Left lung (tissue), 10 donors: ENCODE data around the gene TLE3. TPM values are rescaled to one million over a fixed set of nuclear protein-coding genes. Genes with fewer than 3 reads are reported as not detected.

ENCODE experiments used
- ATAC-seq: fragments of 200-7000 bp; cut with Tn5 transposase; one replicate; pipeline ENCODE4 v1.9.1; 2020; ENCODE audit warnings: moderate library complexity
- DNase-seq, 4 donors: peaks; one replicate each; pipeline ENCODE4 v3.0.0-alpha.2; 2013 to 2020
- H3K27ac ChIP-seq, 2 donors: fragments of 200-600 bp; sonication (generic) in 1 of 2; one replicate each; pipeline versions ENCODE4 v1.5.0 to v1.8.0; 2020 to 2021
- H3K27me3 ChIP-seq, 2 donors: fragments of 200-600 bp; sonication (generic) in 1 of 2; one replicate each; pipeline versions ENCODE4 v1.5.0 to v1.8.0; 2020 to 2021
- H3K36me3 ChIP-seq, 2 donors: fragments of 200-600 bp; sonication (generic) in 1 of 2; one replicate each; pipeline versions ENCODE4 v1.5.0 to v1.8.0; 2020 to 2021
- H3K4me1 ChIP-seq, 2 donors: fragments of 200-600 bp; one replicate each; pipeline ENCODE4 v1.8.0; 2021
- H3K4me3 ChIP-seq, 2 donors: fragments of 200-600 bp; sonication (generic) in 1 of 2; one replicate each; pipeline versions ENCODE4 v1.5.0 to v1.8.0; 2020 to 2021; ENCODE audit warnings: mild to moderate bottlenecking in 1 of 2
- H3K9me3 ChIP-seq, 2 donors: fragments of 200-600 bp; sonication (generic) in 1 of 2; one replicate each; pipeline versions ENCODE4 v1.5.0 to v1.8.0; 2020 to 2021
- intact Hi-C, 2 donors: fragments of 100-400 bp; cut with DNase I; formaldehyde crosslinking; loops; one replicate each; pipeline versions ENCODE4 v1.11.2 to v1.14.2; 2022
- polyA plus RNA-seq, 6 donors: library from polyadenylated mRNA; unstranded; fragments of 120-200 nt; gene quantifications; one replicate each; pipeline ENCODE4 v1.2.1, GENCODE V29; 2013; ENCODE audit not compliant: insufficient read length in 6 of 6
- total RNA-seq, 2 donors: library from RNA; stranded (reverse); fragmentation: NEBNext Ultra II Directional; extraction: Animal tissue kit (Norgen Biotek cat#: 25700); gene quantifications; one replicate each; pipeline ENCODE4 v1.2.1, GENCODE V29; 2021
- TF ChIP-seq, protein P1 (sequence below), 2 donors: fragments of 200-600 bp; sonication (generic) in 1 of 2; IDR thresholded peaks; one replicate each; pipeline versions ENCODE4 v1.5.0 to v1.8.0; 2021; ENCODE audit warnings: antibody characterized with exemption in 2 of 2
- donor health status: DM: no; HTN: yes; CAD: no.
- donor health status: DM: no; HTN: no; CAD: no.

The TLE3 gene
- total and polyA plus RNA-seq, 8 donors, result 48.2 to 77.2 (median 62.0) TPM

DNA sequence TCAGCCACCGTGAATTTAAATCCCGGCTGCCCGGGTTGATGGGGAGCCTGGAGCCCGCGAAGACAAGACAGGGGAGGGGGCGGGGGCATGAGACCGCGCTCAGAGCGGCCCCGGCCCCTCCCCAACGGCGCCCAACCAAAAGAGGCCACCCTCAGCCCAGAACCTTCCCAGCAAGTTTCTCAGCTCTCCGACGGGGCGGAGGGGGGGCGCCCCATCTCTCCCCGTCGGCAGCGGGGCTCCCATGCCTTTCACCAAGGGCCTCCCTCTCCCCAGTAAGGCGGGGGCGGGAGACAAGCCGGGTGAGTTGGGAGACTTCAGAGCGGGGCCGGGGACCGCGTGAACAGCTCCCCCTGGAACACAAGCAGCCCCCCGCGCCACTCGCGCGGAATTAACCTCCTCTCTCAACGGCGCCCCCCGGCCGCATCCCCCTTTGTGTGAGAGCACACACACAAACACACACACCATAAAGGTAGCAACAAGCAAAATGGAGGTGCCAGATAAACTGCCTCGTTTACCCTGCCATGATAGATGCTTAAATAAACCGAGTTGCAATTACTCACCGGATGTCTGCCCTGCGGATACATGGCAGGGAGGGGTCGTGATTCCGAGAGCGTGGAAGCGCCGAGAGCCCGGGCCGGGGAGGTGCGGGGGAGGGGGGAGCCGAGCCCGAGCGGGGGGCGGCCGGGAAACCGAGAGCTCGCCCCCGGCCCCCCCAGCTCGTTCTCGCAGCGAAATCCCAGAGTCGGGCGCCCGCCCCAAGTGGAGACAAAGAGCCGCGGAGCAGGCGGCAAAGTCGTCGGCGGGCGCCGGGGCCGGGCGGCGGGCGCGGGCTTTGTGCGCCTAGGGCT lies 1.3 kb downstream of the TLE3 start:
- no peak for ATAC-seq
- H3K4me1 ChIP-seq, result peaks cover 61 to 77% of the 10 kb centered on the region in 2 donors
- intact Hi-C loops, result no loop called here

GRCh38 chr15:70095408-70096214 lies 2.1 kb downstream of the TLE3 start:
- Histone ChIP-seq H3K4me3 (peak overlapping the region; percentile 82 to 94), H3K4me1 (peaks cover 58 to 77% of the 10 kb centered on the region in 2 donors), H3K27me3 (no peaks in the 10 kb centered on the region), H3K9me3 (no peaks in the 10 kb centered on the region), H3K36me3 (peaks cover 0 to 26% of the 10 kb centered on the region in 2 donors), H3K27ac (peak overlapping the region; percentile 92 to 94)
- DNase-seq (peak in 2 of 4 donors; percentile 54 to 90), ATAC-seq (no peak)
- TF ChIP-seq, protein P1, sequence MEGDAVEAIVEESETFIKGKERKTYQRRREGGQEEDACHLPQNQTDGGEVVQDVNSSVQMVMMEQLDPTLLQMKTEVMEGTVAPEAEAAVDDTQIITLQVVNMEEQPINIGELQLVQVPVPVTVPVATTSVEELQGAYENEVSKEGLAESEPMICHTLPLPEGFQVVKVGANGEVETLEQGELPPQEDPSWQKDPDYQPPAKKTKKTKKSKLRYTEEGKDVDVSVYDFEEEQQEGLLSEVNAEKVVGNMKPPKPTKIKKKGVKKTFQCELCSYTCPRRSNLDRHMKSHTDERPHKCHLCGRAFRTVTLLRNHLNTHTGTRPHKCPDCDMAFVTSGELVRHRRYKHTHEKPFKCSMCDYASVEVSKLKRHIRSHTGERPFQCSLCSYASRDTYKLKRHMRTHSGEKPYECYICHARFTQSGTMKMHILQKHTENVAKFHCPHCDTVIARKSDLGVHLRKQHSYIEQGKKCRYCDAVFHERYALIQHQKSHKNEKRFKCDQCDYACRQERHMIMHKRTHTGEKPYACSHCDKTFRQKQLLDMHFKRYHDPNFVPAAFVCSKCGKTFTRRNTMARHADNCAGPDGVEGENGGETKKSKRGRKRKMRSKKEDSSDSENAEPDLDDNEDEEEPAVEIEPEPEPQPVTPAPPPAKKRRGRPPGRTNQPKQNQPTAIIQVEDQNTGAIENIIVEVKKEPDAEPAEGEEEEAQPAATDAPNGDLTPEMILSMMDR (IDR thresholded peaks at IDR 0.05), result no peak
- intact Hi-C loops, result no loop called here

More for the DNA sequence above, 1.3 kb downstream of the TLE3 start:
- peaks cover 0 to 21% of the 10 kb centered on the region in 2 donors for H3K36me3 ChIP-seq
- peak overlapping the region; percentile 82 to 94 for H3K4me3 ChIP-seq
- no peaks in the 10 kb centered on the region for H3K9me3 ChIP-seq
- DNase-seq, result peak in 3 of 4 donors; percentile 45 to 90 (median 64)
- peak overlapping the region; percentile 92 to 94 for H3K27ac ChIP-seq
- no peaks in the 10 kb centered on the region for H3K27me3 ChIP-seq
- TF ChIP-seq, protein P1 (IDR thresholded peaks at IDR 0.05), result no peak

GRCh38 chr15:70094690-70095311 lies 2.9 kb downstream of the TLE3 start:
- DNase-seq (peak in 2 of 4 donors; percentile 39 to 60), ATAC-seq (no peak)
- TF ChIP-seq, protein P1 (IDR thresholded peaks at IDR 0.05), result no peak
- peak overlapping the region; percentile 82 to 94 for H3K4me3 ChIP-seq
- H3K27me3 ChIP-seq, result no peaks in the 10 kb centered on the region
- no peaks in the 10 kb centered on the region for H3K9me3 ChIP-seq
- H3K36me3 ChIP-seq, result peaks cover 0 to 34% of the 10 kb centered on the region in 2 donors
- no peak overlapping the region for H3K27ac ChIP-seq
- intact Hi-C loops, result no loop called here
- peaks cover 52 to 77% of the 10 kb centered on the region in 2 donors for H3K4me1 ChIP-seq

DNA sequence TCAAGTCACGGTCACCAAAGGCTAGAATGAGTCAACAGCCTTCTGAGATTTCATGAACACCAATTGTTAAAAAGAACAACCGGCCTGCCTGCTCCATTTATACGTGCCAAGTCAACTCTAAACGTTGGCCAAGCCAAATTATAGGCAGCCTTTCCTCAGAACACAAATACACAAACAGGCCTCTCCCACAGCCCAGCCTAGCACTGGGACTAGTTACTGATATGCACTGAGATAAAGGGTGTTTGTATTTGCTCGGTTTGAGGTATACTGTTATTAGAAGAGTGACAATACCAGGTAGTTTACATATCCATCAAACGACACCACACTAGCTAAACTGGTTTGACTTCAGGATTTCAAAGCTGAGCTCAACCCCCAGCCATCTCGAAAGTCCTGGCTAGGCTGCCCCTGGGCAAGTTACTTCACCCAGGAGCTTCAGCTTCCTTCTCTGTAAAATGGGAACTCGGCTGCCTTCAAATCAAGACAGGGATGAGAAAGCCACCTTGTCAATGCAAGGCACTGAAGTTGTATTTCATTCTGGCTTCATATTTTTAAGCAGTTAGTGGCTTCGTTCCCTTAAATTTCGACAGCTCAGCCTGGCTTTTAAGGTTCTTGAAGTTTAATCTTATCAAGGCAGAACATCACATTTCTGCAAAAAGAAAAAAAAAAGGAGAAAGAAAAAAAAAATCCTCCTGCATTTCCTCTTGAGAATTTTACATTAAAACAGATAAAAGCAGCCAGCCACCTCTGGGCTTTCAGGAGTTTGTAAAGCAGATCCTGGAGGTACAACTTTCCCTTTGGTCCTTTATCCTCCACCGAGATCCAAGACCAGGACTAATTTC lies 4.0 kb downstream of the TLE3 start:
- peak overlapping the region in 1 of 2 donors; percentile 94 for H3K4me3 ChIP-seq
- H3K36me3 ChIP-seq, result peaks cover 0 to 45% of the 10 kb centered on the region in 2 donors
- DNase-seq, result no peak
- no peaks in the 10 kb centered on the region for H3K9me3 ChIP-seq
- TF ChIP-seq, protein P1 (IDR thresholded peaks at IDR 0.05), result no peak
- no peaks in the 10 kb centered on the region for H3K27me3 ChIP-seq
- ATAC-seq, result no peak
- intact Hi-C loops, result no loop called here
- peaks cover 60 to 81% of the 10 kb centered on the region in 2 donors for H3K4me1 ChIP-seq
- H3K27ac ChIP-seq, result no peak overlapping the region
